GM21515 (cell line): ENCODE data around the gene PLXNA4.

ENCODE experiments used
- ATAC-seq: cut with Tn5 transposase; IDR thresholded peaks from one replicate; pipeline ENCODE4 v1.9.1; 2021; ENCODE audit not compliant: unreplicated experiment

Gene PLXNA4

GRCh38 chr7:132134814-132135445 lies 441.3 kb downstream of the PLXNA4 start:
- no peak for ATAC-seq

GRCh38 chr7:132133501-132133900 lies 442.8 kb downstream of the PLXNA4 start:
- ATAC-seq: no peak

- ATAC-seq: no peak
Observed at GRCh38 chr7:132131196-132131595, 445.1 kb downstream of the PLXNA4 start.

GRCh38 chr7:132130497-132130896 lies 445.8 kb downstream of the PLXNA4 start:
- no peak for ATAC-seq

GRCh38 chr7:132125872-132126595 lies 450.2 kb downstream of the PLXNA4 start:
- ATAC-seq: no peak

- ATAC-seq: no peak
Observed at GRCh38 chr7:132125096-132125495, 451.2 kb downstream of the PLXNA4 start.

GRCh38 chr7:132124575-132124974 lies 451.7 kb downstream of the PLXNA4 start:
- ATAC-seq: no peak

- ATAC-seq: no peak
Observed at GRCh38 chr7:132123773-132124172, 452.5 kb downstream of the PLXNA4 start.

GRCh38 chr7:132122901-132123300 lies 453.4 kb downstream of the PLXNA4 start:
- ATAC-seq: no peak

- no peak for ATAC-seq
Observed at GRCh38 chr7:132121987-132122386, 454.3 kb downstream of the PLXNA4 start.

GRCh38 chr7:132118641-132119040 lies 457.6 kb downstream of the PLXNA4 start:
- ATAC-seq: no peak

GRCh38 chr7:132117636-132118035 lies 458.6 kb downstream of the PLXNA4 start:
- no peak for ATAC-seq

GRCh38 chr7:132117181-132117580 lies 459.1 kb downstream of the PLXNA4 start:
- no peak for ATAC-seq

- ATAC-seq: no peak
Observed at GRCh38 chr7:132116369-132116768, 459.9 kb downstream of the PLXNA4 start.

- ATAC-seq: no peak
Observed at GRCh38 chr7:132115758-132116157, 460.5 kb downstream of the PLXNA4 start.

GRCh38 chr7:132115028-132115427 lies 461.2 kb downstream of the PLXNA4 start:
- ATAC-seq: no peak

GRCh38 chr7:132114411-132114810 lies 461.9 kb downstream of the PLXNA4 start:
- ATAC-seq: no peak

GRCh38 chr7:132113536-132114371 lies 462.5 kb downstream of the PLXNA4 start:
- no peak for ATAC-seq

GRCh38 chr7:132112657-132113056 lies 463.6 kb downstream of the PLXNA4 start:
- ATAC-seq: no peak

GRCh38 chr7:132112106-132112505 lies 464.2 kb downstream of the PLXNA4 start:
- ATAC-seq: no peak

GRCh38 chr7:132110692-132111091 lies 465.6 kb downstream of the PLXNA4 start:
- no peak for ATAC-seq

GRCh38 chr7:132109769-132110168 lies 466.5 kb downstream of the PLXNA4 start:
- no peak for ATAC-seq
